Testis (tissue), 2 donors: ENCODE measurements around the gene APH1B.

Source experiments
- POLR2A ChIP-seq: fragments of 450-650 bp; IDR thresholded peaks from one replicate; pipeline ENCODE4 v1.6.1; 2017; ENCODE audit warnings: antibody characterized with exemption, mild to moderate bottlenecking, moderate library complexity
- TF ChIP-seq, protein P1 (sequence below), 3 experiments: fragments of 450-650 bp in 2 of 3; fragments of 200-600 bp in 1 of 3; sonication (generic) in 1 of 3; IDR thresholded peaks; one replicate each; pipeline ENCODE4 v1.5.1; 2016 to 2019; ENCODE audit warnings: antibody characterized with exemption in 3 of 3, mild to moderate bottlenecking in 2 of 3, moderate library complexity in 1 of 3

DNA sequence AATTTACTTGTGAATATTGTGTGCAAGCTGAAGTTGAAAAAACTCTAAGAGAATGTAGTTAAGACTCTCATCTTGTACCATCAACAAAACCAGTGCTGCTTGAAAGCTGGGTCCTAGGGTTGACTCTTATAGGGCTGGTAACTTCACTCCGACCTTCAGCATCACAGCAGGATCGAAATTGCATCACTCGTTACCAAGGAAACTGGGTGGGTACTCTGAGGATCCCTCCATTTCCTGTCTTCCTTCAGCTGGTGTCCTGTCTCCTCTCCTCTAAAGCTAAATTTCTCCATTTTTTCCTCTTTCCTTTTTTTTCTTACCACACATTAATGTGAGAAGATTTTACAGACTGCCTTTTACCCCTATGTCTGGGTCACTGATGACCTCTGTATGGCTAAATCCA lies 3.0 kb upstream of the APH1B start:
- TF ChIP-seq POLR2A: no peak
- TF ChIP-seq, protein P1, sequence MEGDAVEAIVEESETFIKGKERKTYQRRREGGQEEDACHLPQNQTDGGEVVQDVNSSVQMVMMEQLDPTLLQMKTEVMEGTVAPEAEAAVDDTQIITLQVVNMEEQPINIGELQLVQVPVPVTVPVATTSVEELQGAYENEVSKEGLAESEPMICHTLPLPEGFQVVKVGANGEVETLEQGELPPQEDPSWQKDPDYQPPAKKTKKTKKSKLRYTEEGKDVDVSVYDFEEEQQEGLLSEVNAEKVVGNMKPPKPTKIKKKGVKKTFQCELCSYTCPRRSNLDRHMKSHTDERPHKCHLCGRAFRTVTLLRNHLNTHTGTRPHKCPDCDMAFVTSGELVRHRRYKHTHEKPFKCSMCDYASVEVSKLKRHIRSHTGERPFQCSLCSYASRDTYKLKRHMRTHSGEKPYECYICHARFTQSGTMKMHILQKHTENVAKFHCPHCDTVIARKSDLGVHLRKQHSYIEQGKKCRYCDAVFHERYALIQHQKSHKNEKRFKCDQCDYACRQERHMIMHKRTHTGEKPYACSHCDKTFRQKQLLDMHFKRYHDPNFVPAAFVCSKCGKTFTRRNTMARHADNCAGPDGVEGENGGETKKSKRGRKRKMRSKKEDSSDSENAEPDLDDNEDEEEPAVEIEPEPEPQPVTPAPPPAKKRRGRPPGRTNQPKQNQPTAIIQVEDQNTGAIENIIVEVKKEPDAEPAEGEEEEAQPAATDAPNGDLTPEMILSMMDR (IDR thresholded peaks at IDR 0.05): no peak
